Endothelial cell of umbilical vein (primary cell): ENCODE data around the gene PRAF2.

ENCODE experiments used
- CTCF ChIP-seq, 2 donors: IDR thresholded peaks; 1 replicate in 1 of 2; 2 replicates in 1 of 2; pipeline ENCODE4 v1.5.1; 2011; ENCODE audit warnings: low read length in 2 of 2, mild to moderate bottlenecking in 2 of 2, moderate library complexity in 2 of 2, control low read depth in 1 of 2, inconsistent platforms in 1 of 2, low read depth in 1 of 2; ENCODE audit not compliant: insufficient read depth in 1 of 2; ENCODE audit errors: extremely low read depth in 1 of 2
- EZH2 ChIP-seq: IDR thresholded peaks from 2 replicates; pipeline ENCODE4 v1.6.1; 2012; ENCODE audit warnings: borderline replicate concordance, low read depth, mild to moderate bottlenecking, moderate library complexity, low read length, inconsistent platforms; ENCODE audit not compliant: severe bottlenecking
- GATA2 ChIP-seq: IDR thresholded peaks from 2 replicates; pipeline ENCODE4 v1.7.0; 2011; ENCODE audit warnings: low read depth, mild to moderate bottlenecking, moderate library complexity, mixed read lengths, low read length; ENCODE audit not compliant: insufficient read length, insufficient read depth
- JUN ChIP-seq: IDR thresholded peaks from 2 replicates; pipeline ENCODE4 v1.6.1; 2011; ENCODE audit warnings: borderline replicate concordance, low read depth; ENCODE audit not compliant: insufficient read length, insufficient read depth
- MYC ChIP-seq: IDR thresholded peaks from one replicate; pipeline ENCODE4 v1.6.1; 2011; ENCODE audit warnings: mild to moderate bottlenecking, low read depth, low read length
- POLR2A ChIP-seq: IDR thresholded peaks from 2 replicates; pipeline ENCODE4 v1.6.1; 2012; ENCODE audit warnings: low read depth, mild to moderate bottlenecking, control low read depth, low read length
- POLR2AphosphoS5 ChIP-seq: IDR thresholded peaks from 2 replicates; pipeline ENCODE4 v1.6.1; 2012; ENCODE audit warnings: low read depth, mild to moderate bottlenecking, control low read depth, low read length, moderate library complexity; ENCODE audit not compliant: insufficient read depth
- TF ChIP-seq, protein P1 (sequence below): IDR thresholded peaks from 2 replicates; pipeline ENCODE4 v1.6.1; 2011; ENCODE audit not compliant: insufficient read depth, insufficient read length

DNA sequence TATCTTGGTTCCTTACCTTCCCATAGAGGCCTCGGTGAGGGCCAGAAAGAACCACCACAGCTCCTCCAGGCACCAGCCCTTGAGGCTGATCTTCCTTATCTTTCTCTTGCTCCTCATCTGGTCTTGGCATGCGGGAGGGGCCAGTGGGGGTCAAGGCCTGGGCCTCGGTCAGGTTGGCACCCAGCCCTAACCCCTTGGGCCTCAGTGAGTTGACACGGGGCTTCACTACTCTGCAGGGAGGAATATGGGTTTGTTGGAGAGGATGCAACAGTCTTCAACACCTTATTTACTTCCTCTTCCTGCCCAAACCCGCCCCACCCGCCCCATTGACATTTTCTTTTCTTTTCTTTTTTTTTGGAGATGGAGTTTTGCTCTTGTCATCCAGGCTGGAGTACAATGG is 43.8 kb upstream of the PRAF2 start:
- TF ChIP-seq CTCF (IDR thresholded peaks at IDR 0.05; ENCODE audit: extremely low read depth in 1 of 2, insufficient read depth in 1 of 2, low read depth in 1 of 2, low read length in 2 of 2) (no peak), POLR2A (no peak), EZH2 (no peak), JUN (no peak), POLR2AphosphoS5 (no peak), MYC (no peak), GATA2 (no peak)
- TF ChIP-seq, protein P1, sequence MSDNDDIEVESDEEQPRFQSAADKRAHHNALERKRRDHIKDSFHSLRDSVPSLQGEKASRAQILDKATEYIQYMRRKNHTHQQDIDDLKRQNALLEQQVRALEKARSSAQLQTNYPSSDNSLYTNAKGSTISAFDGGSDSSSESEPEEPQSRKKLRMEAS: no peak
